ENCODE data around the gene NR4A2.

The NR4A2 gene

GRCh38 chr2:156279446-156280150 is 52.9 kb downstream of the NR4A2 start:
- no peak for TF ChIP-seq CTCF (IDR thresholded peaks at IDR 0.05)
- Histone ChIP-seq H3K4me3 (no peak overlapping the region), H3K27me3 (no peaks in the 10 kb centered on the region), H3K36me3 (no peaks in the 10 kb centered on the region), H3K27ac (no peak overlapping the region), H3K4me1 (no peaks in the 10 kb centered on the region), H3K9me3 (no peaks in the 10 kb centered on the region)
- DNase-seq, result no peak
- intact Hi-C loops (cut with DNase I; ENCODE audit: low total_unique reads), result no loop called here

All from tibial artery (tissue), 4 donors.